C4-2B (cell line): ENCODE data around the gene KCNQ1OT1.

Source experiments
- ZFX ChIP-seq: fragments of 450-650 bp; IDR thresholded peaks from 2 replicates; pipeline ENCODE4 v1.6.1; 2017
- TF ChIP-seq, protein P1 (sequence below): fragments of 450-650 bp; conservative IDR thresholded peaks from 2 replicates; pipeline ENCODE4 v1.5.1; 2017; ENCODE audit warnings: mild to moderate bottlenecking

- TF ChIP-seq, protein P1, sequence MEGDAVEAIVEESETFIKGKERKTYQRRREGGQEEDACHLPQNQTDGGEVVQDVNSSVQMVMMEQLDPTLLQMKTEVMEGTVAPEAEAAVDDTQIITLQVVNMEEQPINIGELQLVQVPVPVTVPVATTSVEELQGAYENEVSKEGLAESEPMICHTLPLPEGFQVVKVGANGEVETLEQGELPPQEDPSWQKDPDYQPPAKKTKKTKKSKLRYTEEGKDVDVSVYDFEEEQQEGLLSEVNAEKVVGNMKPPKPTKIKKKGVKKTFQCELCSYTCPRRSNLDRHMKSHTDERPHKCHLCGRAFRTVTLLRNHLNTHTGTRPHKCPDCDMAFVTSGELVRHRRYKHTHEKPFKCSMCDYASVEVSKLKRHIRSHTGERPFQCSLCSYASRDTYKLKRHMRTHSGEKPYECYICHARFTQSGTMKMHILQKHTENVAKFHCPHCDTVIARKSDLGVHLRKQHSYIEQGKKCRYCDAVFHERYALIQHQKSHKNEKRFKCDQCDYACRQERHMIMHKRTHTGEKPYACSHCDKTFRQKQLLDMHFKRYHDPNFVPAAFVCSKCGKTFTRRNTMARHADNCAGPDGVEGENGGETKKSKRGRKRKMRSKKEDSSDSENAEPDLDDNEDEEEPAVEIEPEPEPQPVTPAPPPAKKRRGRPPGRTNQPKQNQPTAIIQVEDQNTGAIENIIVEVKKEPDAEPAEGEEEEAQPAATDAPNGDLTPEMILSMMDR = no peak
- TF ChIP-seq ZFX = no peak
Observed at GRCh38 chr11:2566223-2567025, 133.4 kb downstream of the KCNQ1OT1 start.
